Chondrocyte (in vitro differentiated cells): ENCODE results near the gene UBE2U. TPM values are rescaled to one million over a fixed set of nuclear protein-coding genes. Genes with fewer than 3 reads are reported as not detected.
"Not testable (repeated sequence)": the region's sequence is repeated elsewhere in the genome, so short reads cannot be mapped to it uniquely, and the experiment has no call there.

Experiments used
- DNase-seq: peaks from one replicate; pipeline ENCODE4 v3.0.0; 2021; ENCODE audit warnings: mixed read lengths, low spot score
- H3K27ac Mint-ChIP-seq: one replicate; pipeline ENCODE4 v1.8.0; 2021; ENCODE audit warnings: mild to moderate bottlenecking, moderate library complexity, mixed read lengths; ENCODE audit not compliant: unreplicated experiment
- H3K27me3 Mint-ChIP-seq: 2 replicates; pipeline ENCODE4 v1.8.0; 2021; ENCODE audit warnings: low read depth, mixed read lengths
- H3K36me3 Mint-ChIP-seq: 2 replicates; pipeline ENCODE4 v1.8.0; 2021; ENCODE audit warnings: low read depth, mixed read lengths
- H3K4me1 Mint-ChIP-seq: 2 replicates; pipeline ENCODE4 v1.8.0; 2021; ENCODE audit warnings: low read depth, mild to moderate bottlenecking, mixed read lengths
- H3K4me3 Mint-ChIP-seq: one replicate; pipeline ENCODE4 v1.8.0; 2021; ENCODE audit warnings: mild to moderate bottlenecking, moderate library complexity, mixed read lengths; ENCODE audit not compliant: unreplicated experiment
- H3K9me3 Mint-ChIP-seq: 2 replicates; pipeline ENCODE4 v1.8.0; 2021; ENCODE audit warnings: low read depth, mixed read lengths
- CTCF ChIP-seq: fragments of 200-600 bp; sonication (generic); IDR thresholded peaks from 2 replicates; pipeline ENCODE4 v1.5.0; 2021; ENCODE audit warnings: antibody characterized with exemption, mild to moderate bottlenecking, moderate library complexity
- total RNA-seq: library from RNA; stranded (reverse); gene quantifications from 3 replicates; pipeline ENCODE4 v1.2.1, GENCODE V29; 2021

UBE2U gene
- total RNA-seq, 1 donor from 2014 or later, result 0.27 TPM

- no peaks in the 10 kb centered on the region for H3K9me3 Mint-ChIP-seq
- H3K4me1 Mint-ChIP-seq, result peaks cover 10% of the 10 kb centered on the region
- H3K27me3 Mint-ChIP-seq, result no peaks in the 10 kb centered on the region
- TF ChIP-seq CTCF, result no peak
- H3K4me3 Mint-ChIP-seq, result no peak overlapping the region
- DNase-seq, result no peak
- H3K36me3 Mint-ChIP-seq, result peaks cover 8% of the 10 kb centered on the region
- peak overlapping the region; percentile 42 for H3K27ac Mint-ChIP-seq
Measured at GRCh38 chr1:64212031-64212430, 8.6 kb downstream of the UBE2U start.

GRCh38 chr1:64215576-64215975, 12.2 kb downstream of the UBE2U start:
- no peak for DNase-seq
- Mint-ChIP-seq H3K9me3 (no peaks in the 10 kb centered on the region), H3K27me3 (no peaks in the 10 kb centered on the region), H3K36me3 (peaks cover 9% of the 10 kb centered on the region), H3K4me3 (no peak overlapping the region), H3K4me1 (peaks cover 10% of the 10 kb centered on the region), H3K27ac (no peak overlapping the region)
- no peak for TF ChIP-seq CTCF

GRCh38 chr1:64220241-64220640, 16.8 kb downstream of the UBE2U start:
- DNase-seq, result no peak
- TF ChIP-seq CTCF, result no peak
- no peaks in the 10 kb centered on the region for H3K9me3 Mint-ChIP-seq
- H3K36me3 Mint-ChIP-seq, result peaks cover 9% of the 10 kb centered on the region
- H3K4me3 Mint-ChIP-seq, result no peak overlapping the region
- H3K4me1 Mint-ChIP-seq, result peaks cover 18% of the 10 kb centered on the region
- H3K27ac Mint-ChIP-seq, result no peak overlapping the region
- no peaks in the 10 kb centered on the region for H3K27me3 Mint-ChIP-seq

GRCh38 chr1:64223329-64224151, 20.1 kb downstream of the UBE2U start:
- TF ChIP-seq CTCF, result no peak
- H3K27ac Mint-ChIP-seq, result peak overlapping the region; percentile 89
- no peak for DNase-seq
- H3K36me3 Mint-ChIP-seq, result peaks cover 2% of the 10 kb centered on the region
- H3K9me3 Mint-ChIP-seq, result no peaks in the 10 kb centered on the region
- H3K27me3 Mint-ChIP-seq, result no peaks in the 10 kb centered on the region
- H3K4me3 Mint-ChIP-seq, result no peak overlapping the region
- H3K4me1 Mint-ChIP-seq, result peaks cover 25% of the 10 kb centered on the region

GRCh38 chr1:64224236-64224635, 20.8 kb downstream of the UBE2U start:
- H3K27me3 Mint-ChIP-seq, H3K27ac Mint-ChIP-seq, H3K36me3 Mint-ChIP-seq, H3K9me3 Mint-ChIP-seq, DNase-seq, H3K4me3 Mint-ChIP-seq: not testable (repeated sequence)
- peaks cover 25% of the 10 kb centered on the region for H3K4me1 Mint-ChIP-seq
